Fibroblast of villous mesenchyme (primary cell): ENCODE results near the gene TRAPPC4. TPM values are rescaled to one million over a fixed set of nuclear protein-coding genes. Genes with fewer than 3 reads are reported as not detected.
"Not testable (repeated sequence)": the region's sequence is repeated elsewhere in the genome, so short reads cannot be mapped to it uniquely, and the experiment has no call there.

ENCODE experiments used
- DNase-seq: peaks from one replicate; pipeline ENCODE4 v3.0.0-alpha.2; 2010; ENCODE audit warnings: low read depth
- H3K4me3 ChIP-seq: 2 replicates; pipeline ENCODE4 v1.5.1; 2011; ENCODE audit warnings: low read depth, mild to moderate bottlenecking, low read length
- total RNA-seq: library from RNA; depleted of rRNA; stranded (reverse); fragments of >200 nt; gene quantifications from 2 replicates; pipeline ENCODE4 v1.2.3, GENCODE V29; 2012
- TF ChIP-seq, protein P1 (sequence below): IDR thresholded peaks from 2 replicates; pipeline ENCODE4 v1.5.1; 2012; ENCODE audit warnings: low read depth, mild to moderate bottlenecking, low read length; ENCODE audit not compliant: insufficient read depth

TRAPPC4 gene
- total RNA-seq, 1 donor = 94.6 TPM

DNA sequence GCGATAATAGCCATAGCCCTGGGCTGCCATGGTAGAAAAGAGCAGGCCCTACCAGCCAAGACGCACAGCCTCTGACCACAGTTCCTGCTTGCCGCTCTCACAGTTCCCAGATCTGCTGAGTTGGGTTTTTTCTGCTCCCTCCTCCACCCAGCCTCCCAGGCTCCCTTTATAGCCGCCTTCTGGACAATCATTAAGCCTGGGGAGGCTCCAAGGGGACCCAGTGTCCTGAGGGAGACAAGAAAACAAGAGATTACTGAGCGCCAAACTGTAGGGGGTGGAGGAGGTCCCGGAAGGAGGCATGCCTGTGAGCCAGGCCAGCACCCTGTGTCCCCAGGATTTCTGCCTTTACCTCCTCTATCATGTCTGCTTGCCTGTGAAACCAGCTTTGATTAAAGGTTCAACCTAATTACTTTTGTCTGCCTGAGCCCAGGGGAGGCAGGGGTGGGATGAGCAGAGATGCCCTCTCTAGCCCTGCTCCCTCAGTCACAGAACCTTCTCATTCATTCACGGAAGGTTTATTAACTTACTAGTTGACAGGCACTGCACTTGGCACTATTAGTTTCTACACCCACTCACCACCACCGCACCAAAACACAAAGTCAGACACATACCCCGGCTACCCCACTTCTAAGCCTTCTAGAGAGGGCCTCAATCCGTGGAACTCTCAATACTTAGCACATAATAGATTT, 10.9 kb downstream of the TRAPPC4 start:
- H3K4me3 ChIP-seq = peak overlapping the region; percentile 94
- TF ChIP-seq, protein P1, sequence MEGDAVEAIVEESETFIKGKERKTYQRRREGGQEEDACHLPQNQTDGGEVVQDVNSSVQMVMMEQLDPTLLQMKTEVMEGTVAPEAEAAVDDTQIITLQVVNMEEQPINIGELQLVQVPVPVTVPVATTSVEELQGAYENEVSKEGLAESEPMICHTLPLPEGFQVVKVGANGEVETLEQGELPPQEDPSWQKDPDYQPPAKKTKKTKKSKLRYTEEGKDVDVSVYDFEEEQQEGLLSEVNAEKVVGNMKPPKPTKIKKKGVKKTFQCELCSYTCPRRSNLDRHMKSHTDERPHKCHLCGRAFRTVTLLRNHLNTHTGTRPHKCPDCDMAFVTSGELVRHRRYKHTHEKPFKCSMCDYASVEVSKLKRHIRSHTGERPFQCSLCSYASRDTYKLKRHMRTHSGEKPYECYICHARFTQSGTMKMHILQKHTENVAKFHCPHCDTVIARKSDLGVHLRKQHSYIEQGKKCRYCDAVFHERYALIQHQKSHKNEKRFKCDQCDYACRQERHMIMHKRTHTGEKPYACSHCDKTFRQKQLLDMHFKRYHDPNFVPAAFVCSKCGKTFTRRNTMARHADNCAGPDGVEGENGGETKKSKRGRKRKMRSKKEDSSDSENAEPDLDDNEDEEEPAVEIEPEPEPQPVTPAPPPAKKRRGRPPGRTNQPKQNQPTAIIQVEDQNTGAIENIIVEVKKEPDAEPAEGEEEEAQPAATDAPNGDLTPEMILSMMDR = no peak
- DNase-seq = no peak

DNA sequence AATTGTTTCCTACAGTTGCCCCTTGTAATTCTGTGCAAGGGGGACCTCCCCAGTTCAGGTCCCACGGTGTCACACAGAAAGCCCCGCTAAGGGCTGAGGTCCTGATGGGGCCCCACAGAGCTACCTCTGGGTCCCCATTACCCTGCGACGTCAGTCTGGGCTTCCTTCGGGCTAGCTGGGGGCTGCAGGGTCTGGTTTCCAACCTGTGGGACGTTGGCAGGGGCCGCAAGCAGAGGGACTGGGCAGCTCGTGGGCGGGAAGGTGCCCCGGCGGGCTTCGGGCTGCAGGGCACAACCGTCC, 11.4 kb downstream of the TRAPPC4 start:
- DNase-seq = no peak
- TF ChIP-seq, protein P1 = no peak
- H3K4me3 ChIP-seq = peak overlapping the region; percentile 94

DNA sequence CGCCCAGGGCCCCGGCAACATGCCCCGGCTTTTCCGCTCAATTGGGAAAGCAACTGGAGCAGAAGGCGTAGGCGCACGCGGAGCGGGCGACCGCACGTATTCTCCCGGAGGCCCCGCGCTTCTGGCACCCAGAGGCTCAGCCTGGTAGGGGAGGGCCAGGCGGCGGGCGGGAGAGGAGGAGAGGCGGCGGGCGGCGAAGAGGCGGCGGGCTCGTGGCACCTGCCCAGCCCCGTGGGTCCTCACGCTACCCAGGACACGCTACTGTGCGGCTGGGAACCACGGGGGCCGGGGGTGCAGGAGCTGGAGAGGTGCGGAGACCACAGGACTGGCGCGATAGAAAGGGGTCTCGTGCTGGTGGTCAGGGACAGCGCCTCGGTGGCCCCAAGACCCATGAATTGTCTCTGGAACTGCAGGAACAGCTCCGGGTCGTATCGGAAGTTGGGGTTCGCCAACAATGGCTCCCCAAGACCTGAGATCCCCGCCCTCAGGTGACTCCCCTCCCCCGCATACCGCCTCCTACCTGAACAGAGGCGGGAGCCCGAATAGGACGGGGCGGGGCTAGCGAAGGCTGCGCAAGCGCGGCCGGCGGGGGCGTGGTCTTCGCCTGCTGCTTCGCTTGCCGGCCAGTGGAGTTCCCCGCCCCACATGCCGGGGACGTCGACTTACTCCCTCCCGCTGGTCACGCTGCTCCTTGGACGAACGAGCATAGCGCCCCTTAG, 11.9 kb downstream of the TRAPPC4 start, which contains the start of gene SLC37A4:
Gene SLC37A4 (minus strand): TSS at position 549 of the 719 bp plus-strand sequence.
- H3K4me3 ChIP-seq = peak within 1 kb of the TSS; percentile 94
- DNase-seq = peak; percentile 98
- TF ChIP-seq, protein P1 = peak; percentile 91

DNA sequence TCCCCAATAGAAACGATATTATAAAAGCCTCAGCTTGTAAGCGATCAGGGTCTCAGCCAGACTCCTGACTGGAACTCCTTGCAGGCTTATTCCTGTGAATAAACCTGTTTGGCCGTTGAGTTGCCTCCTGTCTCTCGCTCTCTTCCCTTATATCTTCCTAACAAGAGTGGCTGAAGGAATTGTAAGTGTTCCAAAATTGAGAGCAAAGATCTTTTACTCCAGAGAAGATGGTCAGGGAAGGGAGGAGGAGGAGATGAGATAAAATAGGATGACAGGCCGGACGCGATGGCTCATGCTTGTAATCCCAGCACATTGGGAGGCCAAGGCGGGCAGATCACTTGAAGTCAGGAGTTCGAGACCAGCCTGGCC, 13.3 kb downstream of the TRAPPC4 start:
- no peak for DNase-seq
- no peak overlapping the region for H3K4me3 ChIP-seq
- TF ChIP-seq, protein P1 = no peak

DNA sequence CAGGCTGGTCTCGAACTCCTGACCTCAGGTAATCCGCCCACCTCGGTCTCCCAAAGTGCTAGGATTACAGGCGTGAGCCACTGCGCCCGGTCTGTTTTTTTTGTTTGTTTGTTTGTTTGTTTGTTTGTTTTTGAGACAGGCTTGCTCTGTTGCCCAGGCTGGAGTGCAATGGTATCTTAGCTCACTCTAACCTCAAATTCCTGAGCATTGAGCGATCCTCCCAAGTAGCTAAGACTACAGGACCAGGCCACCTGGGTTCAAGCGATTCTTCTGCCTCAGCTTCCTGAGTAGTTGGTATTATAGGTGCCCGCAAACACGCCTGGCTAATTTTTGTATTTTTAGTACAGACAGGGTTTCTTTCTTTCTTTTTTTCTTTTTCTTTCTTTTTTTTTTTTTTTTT, 14.9 kb downstream of the TRAPPC4 start:
- not testable (repeated sequence) for H3K4me3 ChIP-seq, DNase-seq

DNA sequence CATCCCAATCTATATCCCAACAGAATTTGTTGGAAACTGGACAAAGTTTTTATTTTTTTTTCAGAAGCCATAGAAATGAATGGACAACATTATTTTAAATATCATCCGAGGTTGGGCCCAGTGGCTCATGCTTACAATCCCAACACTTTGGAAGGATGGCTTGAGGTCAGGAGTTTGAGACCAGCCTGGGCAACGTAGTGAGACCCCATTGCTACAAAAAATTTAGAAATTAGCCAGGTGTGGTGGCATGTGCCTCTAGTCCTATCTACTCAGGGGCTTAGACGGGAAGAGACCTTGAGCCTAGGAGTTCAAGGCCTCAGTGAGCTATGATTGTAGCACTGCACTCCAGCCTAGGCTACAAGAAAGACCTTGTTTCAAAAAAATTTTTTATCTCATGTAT, 16.2 kb downstream of the TRAPPC4 start:
- no peak overlapping the region for H3K4me3 ChIP-seq
- TF ChIP-seq, protein P1 = no peak
- no peak for DNase-seq

DNA sequence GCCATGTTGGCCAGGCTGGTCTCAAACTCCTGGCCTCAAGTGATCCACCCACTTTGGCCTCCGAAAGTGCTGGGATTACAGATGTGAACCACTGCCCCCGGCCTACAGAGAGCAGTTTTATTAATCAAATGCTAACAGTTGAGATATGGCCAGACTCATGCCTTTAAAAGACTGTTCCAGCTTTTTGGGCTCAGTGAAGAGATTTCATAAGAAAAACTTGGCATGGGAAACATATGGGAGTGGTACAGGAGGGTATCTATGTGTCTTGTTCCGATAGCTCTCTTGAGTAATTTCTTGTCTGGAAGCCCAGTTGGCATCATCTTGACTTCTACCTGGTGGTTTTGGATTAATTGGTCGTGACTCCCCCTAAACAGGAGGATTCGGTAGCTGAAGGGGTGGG, 20.3 kb downstream of the TRAPPC4 start:
- TF ChIP-seq, protein P1 = no peak
- H3K4me3 ChIP-seq = no peak overlapping the region
- no peak for DNase-seq

DNA sequence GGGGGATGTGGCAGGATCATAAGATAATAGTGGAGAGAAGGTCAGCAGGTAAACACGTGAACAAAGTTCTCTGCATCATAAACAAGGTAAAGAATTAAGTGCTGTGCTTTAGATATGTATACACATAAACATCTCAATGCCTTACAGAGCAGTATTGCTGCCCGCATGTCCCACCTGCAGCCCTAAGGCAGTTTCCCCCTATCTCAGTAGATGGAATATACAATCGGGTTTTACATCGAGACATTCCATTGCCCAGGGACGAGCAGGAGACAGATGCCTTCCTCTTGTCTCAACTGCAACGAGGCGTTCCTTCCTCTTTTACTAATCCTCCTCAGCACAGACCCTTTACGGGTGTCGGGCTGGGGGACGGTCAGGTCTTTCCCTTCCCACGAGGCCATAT, 20.9 kb downstream of the TRAPPC4 start:
- DNase-seq, H3K4me3 ChIP-seq: not testable (repeated sequence)
